IPS DF 19.7 (cell line): ENCODE data around the gene MPP7.

Experiments used
- DNase-seq: peaks from one replicate; pipeline ENCODE4 v3.0.0-alpha.2; 2013; ENCODE audit warnings: low read depth, low spot score

The MPP7 gene

DNA sequence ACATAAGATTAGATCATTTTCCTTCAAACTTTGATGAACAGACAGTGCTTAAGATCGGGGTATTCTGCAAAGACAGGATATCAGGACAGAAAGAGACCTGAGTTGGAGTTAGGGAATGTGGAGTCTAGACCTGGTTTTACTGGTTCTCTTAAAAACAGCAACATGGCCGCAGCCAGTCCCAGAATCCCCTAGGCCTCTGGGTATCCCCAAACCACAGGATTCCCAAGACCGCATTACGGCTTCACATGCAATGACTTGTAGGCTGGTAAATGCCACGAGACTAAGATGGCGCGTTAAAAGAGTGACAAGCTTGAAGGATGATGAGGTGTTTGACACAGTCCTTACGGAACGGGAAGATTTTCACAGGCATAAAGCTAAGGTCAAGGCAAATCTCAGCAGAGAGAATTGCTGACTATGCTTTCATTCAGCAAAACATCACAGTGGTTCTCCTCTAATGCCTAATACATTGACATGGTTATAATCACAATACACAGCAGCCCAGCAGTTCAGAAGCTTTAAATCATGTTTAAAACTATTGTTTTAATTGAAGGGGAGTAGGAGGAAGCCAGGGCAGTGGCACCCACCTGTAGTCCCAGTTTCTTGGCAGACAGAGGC lies 32.9 kb downstream of the MPP7 start:
- DNase-seq = no peak

DNA sequence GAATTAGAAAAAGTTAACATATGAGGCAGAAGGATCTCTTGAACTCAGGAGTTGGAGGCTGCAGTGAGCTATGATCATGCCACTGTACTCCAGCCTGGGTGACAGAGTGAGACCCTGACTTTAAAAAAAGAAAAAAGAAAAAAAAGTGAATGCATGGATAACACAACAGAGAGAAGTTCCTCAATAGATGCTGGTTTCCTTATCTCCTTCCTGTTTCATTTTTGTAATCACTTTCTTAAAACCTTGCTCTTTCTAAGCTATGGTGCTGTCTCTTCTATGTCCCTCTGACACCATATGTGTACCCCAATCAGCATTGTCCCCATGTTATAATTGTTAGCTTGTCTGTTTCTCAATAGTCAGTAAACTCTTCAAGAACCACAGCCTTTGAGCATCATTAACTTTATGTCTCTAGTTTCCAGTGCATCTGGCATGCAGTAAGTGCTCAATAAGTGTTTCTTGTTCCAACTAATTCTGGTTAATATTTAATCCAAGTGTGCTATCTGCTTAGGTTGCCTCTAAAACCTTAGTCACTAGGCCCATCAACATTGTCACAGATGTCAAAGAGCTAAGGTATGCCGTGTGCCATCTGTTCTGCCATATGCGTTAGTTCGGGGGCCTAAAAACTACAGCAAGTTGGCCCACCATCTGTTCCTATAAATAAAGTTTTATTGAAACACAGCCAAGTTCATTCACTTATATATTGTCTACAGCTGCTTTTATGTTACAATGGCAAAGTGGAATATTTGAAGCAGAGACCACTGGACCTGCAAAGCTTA lies 36.2 kb downstream of the MPP7 start:
- no peak for DNase-seq

DNA sequence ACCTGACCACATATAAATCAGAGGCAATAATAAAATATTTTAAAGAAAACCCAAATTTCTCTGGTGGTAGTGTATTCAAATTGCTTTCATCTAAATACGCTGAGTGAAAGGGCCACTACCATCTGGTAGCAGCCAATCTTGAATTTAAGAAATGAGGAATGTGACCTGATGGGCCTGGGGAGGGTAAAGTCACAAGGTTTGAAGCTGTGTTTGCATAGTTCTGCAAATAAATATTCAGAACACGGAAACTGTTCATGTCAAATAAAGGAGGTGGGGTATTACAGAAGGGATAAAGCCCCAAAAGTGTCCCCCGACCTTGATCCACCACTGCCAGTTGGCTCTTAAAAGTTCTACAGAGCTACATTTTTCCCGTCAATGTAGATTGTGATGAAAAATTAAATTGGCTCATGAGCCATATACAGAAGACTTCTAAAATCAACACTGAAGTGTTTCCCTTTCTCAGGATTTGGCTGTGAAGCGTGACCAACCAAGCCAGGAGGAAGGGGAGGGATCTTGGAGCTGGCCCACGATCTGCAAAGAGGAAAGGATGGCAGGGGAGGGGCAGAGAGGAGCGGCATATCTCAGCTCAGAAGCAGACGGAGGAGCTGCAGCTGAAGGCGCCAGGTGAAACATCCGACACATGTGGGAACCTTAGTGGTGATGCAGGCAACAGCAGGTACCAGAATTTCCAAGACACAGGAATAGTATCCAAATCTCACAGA lies 39.6 kb downstream of the MPP7 start:
- DNase-seq = no peak

DNA sequence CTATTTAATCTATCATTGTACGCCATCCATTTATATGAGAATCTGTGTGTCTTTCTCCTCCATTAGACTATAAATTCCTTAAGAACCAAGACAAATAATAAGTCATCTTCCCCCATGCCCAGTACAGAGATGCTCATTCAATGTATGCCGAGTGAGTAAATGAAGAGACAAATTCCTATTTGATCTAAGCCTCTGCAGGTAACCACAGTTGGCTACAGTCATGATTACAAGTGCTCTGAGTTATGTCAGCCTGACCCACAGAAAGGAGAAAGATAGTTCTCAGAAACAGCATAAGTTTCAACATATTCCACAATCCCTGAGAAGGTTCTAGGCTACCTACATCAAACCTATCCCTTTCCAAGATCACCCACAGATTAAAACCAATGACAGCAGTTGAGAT lies 46.1 kb downstream of the MPP7 start:
- DNase-seq = no peak

DNA sequence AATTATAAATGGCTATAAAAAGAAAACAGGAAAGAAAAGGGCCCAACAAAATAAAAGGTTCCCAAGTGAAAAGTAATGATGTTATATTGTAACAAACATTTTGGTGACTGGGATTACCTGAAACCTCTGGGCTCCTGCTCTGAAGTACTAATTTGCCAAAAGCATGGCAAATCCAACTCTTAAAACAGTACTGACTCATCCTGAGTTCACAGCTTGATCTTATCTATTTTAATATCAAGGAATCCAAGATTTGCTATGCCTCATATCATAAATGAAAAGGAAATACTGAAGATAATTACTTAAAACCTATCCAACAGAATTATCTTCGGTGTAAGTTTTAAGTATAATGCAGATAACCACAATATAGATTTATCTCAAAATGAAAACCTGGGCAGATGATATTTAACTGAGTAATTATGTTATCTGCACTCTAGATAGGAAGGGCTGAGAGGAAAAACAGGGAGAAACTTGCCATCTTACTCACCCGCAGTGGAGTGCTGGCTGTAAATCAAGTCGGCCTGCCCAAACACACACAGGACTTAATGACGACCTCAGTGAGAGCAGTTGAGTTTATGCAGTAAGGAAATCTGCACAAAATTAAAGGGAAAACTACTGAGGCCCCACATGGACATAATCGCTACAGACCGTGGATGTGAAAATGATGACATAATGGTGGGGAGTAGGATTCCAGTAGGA lies 48.4 kb downstream of the MPP7 start:
- no peak for DNase-seq

DNA sequence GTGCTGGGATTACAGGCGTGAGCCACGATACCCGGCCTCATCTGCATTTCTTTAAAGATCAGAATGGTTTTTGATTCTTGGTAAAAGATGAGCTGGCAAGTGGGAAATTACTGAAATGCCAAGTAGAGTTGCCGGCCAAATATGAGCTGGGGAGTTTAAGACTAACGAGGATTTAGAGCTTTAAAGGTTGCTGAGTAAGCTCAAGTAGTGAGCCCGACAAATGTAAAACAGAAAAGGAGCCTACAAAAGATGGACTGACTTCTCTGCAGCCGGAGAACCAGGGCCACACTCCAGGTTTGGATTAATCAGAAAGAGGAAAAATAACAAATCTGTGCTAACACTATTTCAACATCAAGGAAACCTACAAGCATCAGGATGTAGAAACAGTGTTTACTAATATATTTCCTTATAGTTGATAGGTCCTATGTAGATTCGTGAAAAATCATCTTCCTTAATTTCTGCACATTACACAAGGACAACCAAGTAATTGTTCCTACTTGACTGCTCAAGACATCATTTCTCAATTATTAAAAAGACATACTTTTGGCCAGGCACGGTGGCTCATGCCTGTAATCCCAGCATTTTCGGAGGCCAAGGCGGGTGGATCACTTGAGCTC lies 49.6 kb downstream of the MPP7 start:
- DNase-seq = no peak
